GM12801 (cell line): ENCODE measurements around the gene FOXO1.

Experiments
- TF ChIP-seq, protein P1 (sequence below): IDR thresholded peaks from one replicate; pipeline ENCODE4 v1.5.1; 2011; ENCODE audit warnings: control low read depth; ENCODE audit not compliant: insufficient read length; ENCODE audit errors: extremely low read depth

FOXO1 gene

DNA sequence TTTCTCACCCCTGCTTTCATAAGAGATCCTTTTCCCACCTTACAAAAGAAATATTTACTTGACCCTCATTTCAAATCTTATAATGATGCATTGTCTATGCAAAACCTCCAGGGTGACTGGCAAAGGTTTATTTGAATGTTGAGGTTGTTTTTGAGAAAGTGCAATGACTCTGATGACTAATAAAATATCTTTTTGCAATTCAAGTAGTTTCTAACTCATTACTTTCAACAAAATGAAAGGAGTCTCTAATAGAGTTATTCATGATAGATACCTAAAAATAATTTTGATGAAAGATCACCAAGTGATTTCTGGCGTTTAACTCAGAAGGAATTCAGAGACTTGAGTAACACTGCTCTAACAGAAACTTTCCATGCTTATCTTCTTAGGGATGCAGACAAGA is 144.2 kb downstream of the FOXO1 start:
- TF ChIP-seq, protein P1, sequence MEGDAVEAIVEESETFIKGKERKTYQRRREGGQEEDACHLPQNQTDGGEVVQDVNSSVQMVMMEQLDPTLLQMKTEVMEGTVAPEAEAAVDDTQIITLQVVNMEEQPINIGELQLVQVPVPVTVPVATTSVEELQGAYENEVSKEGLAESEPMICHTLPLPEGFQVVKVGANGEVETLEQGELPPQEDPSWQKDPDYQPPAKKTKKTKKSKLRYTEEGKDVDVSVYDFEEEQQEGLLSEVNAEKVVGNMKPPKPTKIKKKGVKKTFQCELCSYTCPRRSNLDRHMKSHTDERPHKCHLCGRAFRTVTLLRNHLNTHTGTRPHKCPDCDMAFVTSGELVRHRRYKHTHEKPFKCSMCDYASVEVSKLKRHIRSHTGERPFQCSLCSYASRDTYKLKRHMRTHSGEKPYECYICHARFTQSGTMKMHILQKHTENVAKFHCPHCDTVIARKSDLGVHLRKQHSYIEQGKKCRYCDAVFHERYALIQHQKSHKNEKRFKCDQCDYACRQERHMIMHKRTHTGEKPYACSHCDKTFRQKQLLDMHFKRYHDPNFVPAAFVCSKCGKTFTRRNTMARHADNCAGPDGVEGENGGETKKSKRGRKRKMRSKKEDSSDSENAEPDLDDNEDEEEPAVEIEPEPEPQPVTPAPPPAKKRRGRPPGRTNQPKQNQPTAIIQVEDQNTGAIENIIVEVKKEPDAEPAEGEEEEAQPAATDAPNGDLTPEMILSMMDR: no peak

DNA sequence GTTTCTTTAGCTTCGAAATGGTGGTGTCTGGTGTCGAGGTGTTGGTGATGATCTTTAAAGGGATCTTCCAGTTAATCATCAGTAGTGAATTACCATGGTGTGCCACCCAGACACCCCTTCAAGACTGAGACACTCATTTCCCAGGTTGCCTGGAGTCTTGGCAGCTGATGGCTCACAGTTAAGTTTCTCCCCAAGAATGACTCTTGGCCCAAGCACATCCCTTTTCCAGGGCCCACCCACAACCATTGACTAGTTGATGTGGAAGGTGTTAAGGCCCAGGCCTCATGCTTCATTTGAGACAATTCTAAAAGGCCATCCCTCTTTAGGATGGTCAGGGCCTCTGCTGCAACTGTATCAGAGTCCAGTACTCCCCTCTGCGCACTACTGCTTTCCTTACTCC is 145.5 kb downstream of the FOXO1 start:
- TF ChIP-seq, protein P1: no peak

DNA sequence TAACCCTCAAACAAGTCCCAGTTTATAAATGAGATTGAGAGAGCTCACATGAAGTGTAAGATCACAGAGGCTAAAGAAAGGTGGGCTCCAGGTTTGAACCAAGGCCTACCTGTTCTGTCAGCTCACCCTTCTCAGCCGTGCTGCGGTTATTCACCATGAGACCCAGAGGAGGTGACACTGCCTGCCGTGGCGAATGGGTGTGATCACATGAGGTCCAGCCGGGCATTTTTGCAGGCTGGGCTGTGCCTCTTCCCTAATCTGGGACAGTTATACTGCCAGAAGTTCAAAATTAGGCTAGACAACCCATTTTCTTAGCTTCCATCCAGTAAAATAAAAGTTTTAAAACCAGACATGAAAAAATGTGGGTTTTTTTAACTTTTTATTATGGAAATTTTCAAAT is 146.8 kb downstream of the FOXO1 start:
- TF ChIP-seq, protein P1: no peak

GRCh38 chr13:40518481-40518882 is 148.0 kb downstream of the FOXO1 start:
- TF ChIP-seq, protein P1: no peak

- TF ChIP-seq, protein P1: no peak
Observed at GRCh38 chr13:40517486-40518480, 148.7 kb downstream of the FOXO1 start.

DNA sequence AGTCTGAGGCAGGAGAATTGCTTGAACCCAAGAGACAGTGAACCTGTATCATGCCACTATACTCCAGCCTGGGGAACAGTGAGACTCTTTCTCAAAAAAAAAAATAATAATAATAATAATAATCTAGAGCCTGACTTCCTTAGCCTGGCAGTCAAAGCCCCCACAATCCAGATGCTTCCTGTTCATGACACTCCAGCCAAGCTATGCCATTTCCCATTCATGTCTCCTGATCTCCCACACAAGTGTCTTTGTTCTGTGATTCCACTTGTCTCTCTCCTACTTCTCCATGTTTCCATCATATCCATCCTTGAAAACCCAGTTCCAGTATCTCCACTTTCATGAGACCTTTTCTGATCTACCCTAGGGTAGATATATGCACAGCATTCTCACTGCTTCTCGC is 150.7 kb downstream of the FOXO1 start:
- TF ChIP-seq, protein P1: no peak

- TF ChIP-seq, protein P1: no peak
Observed at GRCh38 chr13:40514802-40515201, 151.6 kb downstream of the FOXO1 start.
